ENCODE data around the gene TPRG1.

Gene TPRG1

DNA sequence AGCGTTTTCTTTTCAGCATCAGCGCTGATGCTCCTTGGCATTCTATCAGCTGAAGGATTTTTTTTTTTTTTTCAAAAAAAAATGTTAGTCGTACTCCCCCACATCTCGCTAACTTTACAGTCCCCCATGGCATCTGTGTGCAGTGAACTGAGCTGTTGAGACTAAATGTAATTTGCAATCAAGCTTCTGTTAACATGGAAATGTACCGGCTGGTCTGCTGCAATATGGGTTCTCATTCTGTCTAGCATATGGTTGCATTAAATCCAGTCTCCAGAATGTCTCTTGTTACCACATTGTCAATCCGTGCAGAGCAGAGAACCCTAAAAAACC lies 32.2 kb upstream of the TPRG1 start:
- TF ChIP-seq SPI1 (IDR thresholded peaks at IDR 0.05; ENCODE audit: low read depth, low read length) (no peak), POLR2AphosphoS5 (IDR thresholded peaks at IDR 0.05; ENCODE audit: low read depth, low read length) (no peak), POU2F2 (IDR thresholded peaks at IDR 0.05; ENCODE audit: low read depth, low read length) (no peak), PAX5 (IDR thresholded peaks at IDR 0.05; ENCODE audit: insufficient read depth, low read length, severe bottlenecking) (no peak), POLR2A (IDR thresholded peaks at IDR 0.05; ENCODE audit: low read depth, low read length) (no peak), TAF1 (IDR thresholded peaks at IDR 0.05; ENCODE audit: low read depth, low read length) (no peak)
- FAIRE-seq (no peak), DNase-seq (ENCODE audit: insufficient read length, low spot score) (no peak)

GRCh38 chr3:189142527-189142926 lies 29.2 kb upstream of the TPRG1 start:
- DNase-seq (ENCODE audit: insufficient read length, low spot score): no peak
- no peak for TF ChIP-seq SPI1 (IDR thresholded peaks at IDR 0.05; ENCODE audit: low read depth, low read length)
- TF ChIP-seq PAX5 (IDR thresholded peaks at IDR 0.05; ENCODE audit: insufficient read depth, low read length, severe bottlenecking): no peak
- no peak for TF ChIP-seq POLR2A (IDR thresholded peaks at IDR 0.05; ENCODE audit: low read depth, low read length)
- no peak for TF ChIP-seq POU2F2 (IDR thresholded peaks at IDR 0.05; ENCODE audit: low read depth, low read length)
- no peak for FAIRE-seq

- TF ChIP-seq PAX5 (IDR thresholded peaks at IDR 0.05; ENCODE audit: insufficient read depth, low read length, severe bottlenecking) (no peak), SPI1 (IDR thresholded peaks at IDR 0.05; ENCODE audit: low read depth, low read length) (no peak), POU2F2 (IDR thresholded peaks at IDR 0.05; ENCODE audit: low read depth, low read length) (no peak), POLR2AphosphoS5 (IDR thresholded peaks at IDR 0.05; ENCODE audit: low read depth, low read length) (no peak), POLR2A (IDR thresholded peaks at IDR 0.05; ENCODE audit: low read depth, low read length) (no peak), TAF1 (IDR thresholded peaks at IDR 0.05; ENCODE audit: low read depth, low read length) (no peak)
- DNase-seq (ENCODE audit: insufficient read length, low spot score) (no peak), FAIRE-seq (no peak)
These were observed 28.4 kb upstream of the TPRG1 start for GRCh38 chr3:189143321-189143720.

GRCh38 chr3:189143771-189144170 lies 28.0 kb upstream of the TPRG1 start:
- no peak for TF ChIP-seq SPI1 (IDR thresholded peaks at IDR 0.05; ENCODE audit: low read depth, low read length)
- no peak for TF ChIP-seq POU2F2 (IDR thresholded peaks at IDR 0.05; ENCODE audit: low read depth, low read length)
- no peak for TF ChIP-seq POLR2A (IDR thresholded peaks at IDR 0.05; ENCODE audit: low read depth, low read length)
- no peak for TF ChIP-seq PAX5 (IDR thresholded peaks at IDR 0.05; ENCODE audit: insufficient read depth, low read length, severe bottlenecking)
- no peak for TF ChIP-seq POLR2AphosphoS5 (IDR thresholded peaks at IDR 0.05; ENCODE audit: low read depth, low read length)
- no peak for TF ChIP-seq TAF1 (IDR thresholded peaks at IDR 0.05; ENCODE audit: low read depth, low read length)
- FAIRE-seq (no peak), DNase-seq (ENCODE audit: insufficient read length, low spot score) (no peak)

- FAIRE-seq (no peak), DNase-seq (ENCODE audit: insufficient read length, low spot score) (no peak)
- TF ChIP-seq TAF1 (IDR thresholded peaks at IDR 0.05; ENCODE audit: low read depth, low read length) (no peak), POLR2AphosphoS5 (IDR thresholded peaks at IDR 0.05; ENCODE audit: low read depth, low read length) (no peak), PAX5 (IDR thresholded peaks at IDR 0.05; ENCODE audit: insufficient read depth, low read length, severe bottlenecking) (no peak), SPI1 (IDR thresholded peaks at IDR 0.05; ENCODE audit: low read depth, low read length) (no peak), POU2F2 (IDR thresholded peaks at IDR 0.05; ENCODE audit: low read depth, low read length) (no peak), POLR2A (IDR thresholded peaks at IDR 0.05; ENCODE audit: low read depth, low read length) (no peak)
These were observed 27.1 kb upstream of the TPRG1 start for GRCh38 chr3:189144645-189145044.

- no peak for TF ChIP-seq POLR2A (IDR thresholded peaks at IDR 0.05; ENCODE audit: low read depth, low read length)
- TF ChIP-seq POU2F2 (IDR thresholded peaks at IDR 0.05; ENCODE audit: low read depth, low read length): no peak
- no peak for TF ChIP-seq PAX5 (IDR thresholded peaks at IDR 0.05; ENCODE audit: insufficient read depth, low read length, severe bottlenecking)
- TF ChIP-seq TAF1 (IDR thresholded peaks at IDR 0.05; ENCODE audit: low read depth, low read length): no peak
- no peak for TF ChIP-seq POLR2AphosphoS5 (IDR thresholded peaks at IDR 0.05; ENCODE audit: low read depth, low read length)
- no peak for TF ChIP-seq SPI1 (IDR thresholded peaks at IDR 0.05; ENCODE audit: low read depth, low read length)
- DNase-seq (ENCODE audit: insufficient read length, low spot score) (no peak), FAIRE-seq (no peak)
These were observed 24.9 kb upstream of the TPRG1 start for GRCh38 chr3:189146848-189147247.

DNA sequence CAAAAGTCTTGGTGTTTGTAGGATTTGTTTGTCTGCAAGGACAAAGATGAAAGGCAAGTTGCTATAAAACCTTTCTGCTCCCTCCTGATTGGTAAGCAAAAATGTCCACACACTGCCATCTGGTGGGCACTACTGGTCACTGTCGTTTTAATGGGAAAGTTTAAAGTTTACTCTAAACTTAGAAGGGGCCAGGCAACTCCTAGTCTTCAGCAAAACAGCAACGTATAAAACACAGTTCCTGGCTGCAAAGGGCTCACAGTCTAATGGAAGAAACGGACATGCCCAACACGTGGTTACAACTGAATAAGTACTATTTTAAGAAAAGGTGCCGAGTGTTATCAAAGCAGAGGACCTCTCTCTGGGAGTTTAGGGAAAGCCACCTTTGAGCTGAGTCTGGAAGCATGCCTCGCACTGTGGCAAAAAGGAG lies 23.7 kb upstream of the TPRG1 start:
- DNase-seq (ENCODE audit: insufficient read length, low spot score) (peak; percentile 15), FAIRE-seq (peak; percentile 69)
- no peak for TF ChIP-seq SPI1 (IDR thresholded peaks at IDR 0.05; ENCODE audit: low read depth, low read length)
- TF ChIP-seq POLR2AphosphoS5 (IDR thresholded peaks at IDR 0.05; ENCODE audit: low read depth, low read length): no peak
- no peak for TF ChIP-seq POU2F2 (IDR thresholded peaks at IDR 0.05; ENCODE audit: low read depth, low read length)
- TF ChIP-seq POLR2A (IDR thresholded peaks at IDR 0.05; ENCODE audit: low read depth, low read length): no peak
- TF ChIP-seq TAF1 (IDR thresholded peaks at IDR 0.05; ENCODE audit: low read depth, low read length): no peak
- no peak for TF ChIP-seq PAX5 (IDR thresholded peaks at IDR 0.05; ENCODE audit: insufficient read depth, low read length, severe bottlenecking)

DNA sequence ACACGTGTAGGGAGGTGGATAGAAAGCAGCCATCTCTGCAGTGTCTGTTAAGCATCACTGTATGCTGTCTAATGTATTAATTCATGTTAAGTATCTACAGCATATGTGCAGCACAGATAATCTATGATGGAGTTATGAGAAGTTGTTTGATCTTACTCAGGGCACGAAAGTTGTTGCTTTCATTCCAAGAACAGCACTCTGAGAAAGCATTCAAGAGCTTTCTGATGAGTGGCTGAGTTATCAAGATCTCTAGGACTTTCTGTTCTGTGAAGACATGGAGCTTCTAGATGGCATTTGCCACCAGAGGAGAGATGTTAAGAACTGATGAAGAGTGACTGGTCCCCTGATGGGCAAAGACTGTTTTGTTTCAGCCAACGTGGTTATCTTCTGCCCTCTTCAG lies 22.6 kb upstream of the TPRG1 start:
- DNase-seq (ENCODE audit: insufficient read length, low spot score): no peak
- no peak for FAIRE-seq
- no peak for TF ChIP-seq POLR2AphosphoS5 (IDR thresholded peaks at IDR 0.05; ENCODE audit: low read depth, low read length)

DNA sequence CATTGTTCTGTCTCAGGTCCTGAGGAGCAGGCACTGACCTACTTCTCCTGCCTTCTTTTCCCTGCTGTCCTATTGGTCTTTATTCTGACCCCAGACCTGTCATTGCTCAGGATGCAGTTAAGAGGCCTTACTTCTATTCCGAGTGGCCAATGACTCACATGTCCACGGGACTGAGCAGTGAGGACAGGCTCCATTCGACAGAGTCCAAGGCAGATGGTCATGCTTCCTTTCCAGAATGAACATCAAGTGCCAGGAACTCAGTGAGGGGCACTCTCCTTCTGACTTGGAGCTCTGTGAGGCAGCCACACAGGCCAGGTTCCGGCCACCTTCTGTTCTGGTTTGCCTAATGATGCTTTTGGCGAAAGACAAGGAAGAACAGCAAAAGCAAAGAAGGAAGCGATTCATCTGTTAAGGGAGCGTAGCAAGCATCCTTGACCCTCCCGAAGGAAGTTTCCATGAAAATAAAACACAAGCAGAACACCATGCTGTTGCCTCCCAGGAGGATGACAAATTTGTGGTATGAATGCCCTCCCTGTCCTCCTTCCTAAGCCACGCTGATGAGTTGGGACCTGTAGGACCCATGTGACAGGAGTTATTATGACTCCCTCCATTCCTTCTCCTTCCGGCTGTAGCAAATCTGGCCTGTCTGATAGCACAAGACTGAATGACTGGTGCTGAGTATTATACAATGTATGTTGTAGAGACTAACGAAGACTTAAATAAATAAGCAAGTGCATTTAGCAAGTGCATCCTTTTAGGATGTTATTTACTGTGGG lies 14.4 kb upstream of the TPRG1 start:
- TF ChIP-seq SPI1 (IDR thresholded peaks at IDR 0.05; ENCODE audit: low read depth, low read length) (no peak), TAF1 (IDR thresholded peaks at IDR 0.05; ENCODE audit: low read depth, low read length) (no peak), POLR2A (IDR thresholded peaks at IDR 0.05; ENCODE audit: low read depth, low read length) (no peak), PAX5 (IDR thresholded peaks at IDR 0.05; ENCODE audit: insufficient read depth, low read length, severe bottlenecking) (no peak), POU2F2 (IDR thresholded peaks at IDR 0.05; ENCODE audit: low read depth, low read length) (no peak), POLR2AphosphoS5 (IDR thresholded peaks at IDR 0.05; ENCODE audit: low read depth, low read length) (no peak)
- FAIRE-seq (no peak), DNase-seq (ENCODE audit: insufficient read length, low spot score) (no peak)

DNA sequence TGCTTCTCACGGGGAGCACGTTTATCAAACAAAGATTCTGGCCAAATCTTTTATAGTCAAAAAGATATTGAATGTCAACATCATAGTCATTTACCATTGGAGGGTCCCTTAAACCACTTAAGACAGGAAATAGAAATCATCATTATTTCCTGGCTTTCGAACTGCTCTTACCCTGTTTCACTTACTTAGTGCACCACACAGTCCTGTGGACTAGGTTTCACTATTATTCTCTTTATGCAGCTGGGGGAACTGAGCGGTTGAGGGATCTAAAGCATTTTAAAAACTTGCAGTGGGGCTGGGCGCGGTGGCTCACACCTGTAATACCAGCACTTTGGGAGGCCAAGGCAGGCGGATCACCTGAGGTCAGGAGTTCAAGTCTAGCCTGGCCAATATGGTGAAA lies 13.7 kb upstream of the TPRG1 start:
- DNase-seq (ENCODE audit: insufficient read length, low spot score) (no peak), FAIRE-seq (no peak)
- TF ChIP-seq TAF1 (IDR thresholded peaks at IDR 0.05; ENCODE audit: low read depth, low read length): no peak
- TF ChIP-seq POU2F2 (IDR thresholded peaks at IDR 0.05; ENCODE audit: low read depth, low read length): no peak
- no peak for TF ChIP-seq SPI1 (IDR thresholded peaks at IDR 0.05; ENCODE audit: low read depth, low read length)
